Epithelial cell of proximal tubule (primary cell): ENCODE measurements around the gene AGPAT4. TPM values are rescaled to one million over a fixed set of nuclear protein-coding genes. Genes with fewer than 3 reads are reported as not detected.

Source experiments
- DNase-seq: peaks from one replicate; pipeline ENCODE4 v3.0.0-alpha.2; 2011; ENCODE audit warnings: low read depth
- H3K4me3 ChIP-seq: 2 replicates; pipeline ENCODE4 v1.5.1; 2011; ENCODE audit warnings: low read depth, mild to moderate bottlenecking, low read length
- total RNA-seq: library from RNA; depleted of rRNA; stranded (reverse); fragments of >200 nt; gene quantifications from 2 replicates; pipeline ENCODE4 v1.2.3, GENCODE V29; 2015
- TF ChIP-seq, protein P1 (sequence below): conservative IDR thresholded peaks from 2 replicates; pipeline ENCODE4 v1.5.1; 2012; ENCODE audit warnings: low read depth, mild to moderate bottlenecking, low read length

The AGPAT4 gene
- total RNA-seq, 1 donor from 2014 or later: 12.2 TPM

DNA sequence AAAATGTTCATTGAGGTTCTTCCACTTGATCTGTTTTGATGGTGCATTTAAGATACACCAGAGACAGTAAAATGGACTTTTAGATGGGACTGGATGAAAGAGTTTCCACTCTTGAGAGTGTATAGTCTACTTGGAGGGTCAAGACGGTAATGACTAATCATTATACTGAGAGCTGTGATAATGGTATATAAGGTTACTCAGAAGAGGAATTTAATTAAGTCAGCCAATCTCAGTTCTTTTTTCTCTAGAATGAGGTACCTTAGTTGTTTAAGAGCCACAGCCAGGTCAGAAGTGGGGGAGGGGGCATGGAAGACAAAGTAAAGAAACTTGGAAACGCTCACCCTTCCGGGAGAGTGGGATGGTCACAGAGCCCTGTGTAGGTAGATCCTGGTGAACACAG lies 158.4 kb downstream of the AGPAT4 start:
- H3K4me3 ChIP-seq: no peak overlapping the region
- DNase-seq: no peak
- TF ChIP-seq, protein P1, sequence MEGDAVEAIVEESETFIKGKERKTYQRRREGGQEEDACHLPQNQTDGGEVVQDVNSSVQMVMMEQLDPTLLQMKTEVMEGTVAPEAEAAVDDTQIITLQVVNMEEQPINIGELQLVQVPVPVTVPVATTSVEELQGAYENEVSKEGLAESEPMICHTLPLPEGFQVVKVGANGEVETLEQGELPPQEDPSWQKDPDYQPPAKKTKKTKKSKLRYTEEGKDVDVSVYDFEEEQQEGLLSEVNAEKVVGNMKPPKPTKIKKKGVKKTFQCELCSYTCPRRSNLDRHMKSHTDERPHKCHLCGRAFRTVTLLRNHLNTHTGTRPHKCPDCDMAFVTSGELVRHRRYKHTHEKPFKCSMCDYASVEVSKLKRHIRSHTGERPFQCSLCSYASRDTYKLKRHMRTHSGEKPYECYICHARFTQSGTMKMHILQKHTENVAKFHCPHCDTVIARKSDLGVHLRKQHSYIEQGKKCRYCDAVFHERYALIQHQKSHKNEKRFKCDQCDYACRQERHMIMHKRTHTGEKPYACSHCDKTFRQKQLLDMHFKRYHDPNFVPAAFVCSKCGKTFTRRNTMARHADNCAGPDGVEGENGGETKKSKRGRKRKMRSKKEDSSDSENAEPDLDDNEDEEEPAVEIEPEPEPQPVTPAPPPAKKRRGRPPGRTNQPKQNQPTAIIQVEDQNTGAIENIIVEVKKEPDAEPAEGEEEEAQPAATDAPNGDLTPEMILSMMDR: no peak

- DNase-seq: no peak
- no peak overlapping the region for H3K4me3 ChIP-seq
- TF ChIP-seq, protein P1: no peak
Observed at GRCh38 chr6:161111261-161111660, 162.6 kb downstream of the AGPAT4 start.

DNA sequence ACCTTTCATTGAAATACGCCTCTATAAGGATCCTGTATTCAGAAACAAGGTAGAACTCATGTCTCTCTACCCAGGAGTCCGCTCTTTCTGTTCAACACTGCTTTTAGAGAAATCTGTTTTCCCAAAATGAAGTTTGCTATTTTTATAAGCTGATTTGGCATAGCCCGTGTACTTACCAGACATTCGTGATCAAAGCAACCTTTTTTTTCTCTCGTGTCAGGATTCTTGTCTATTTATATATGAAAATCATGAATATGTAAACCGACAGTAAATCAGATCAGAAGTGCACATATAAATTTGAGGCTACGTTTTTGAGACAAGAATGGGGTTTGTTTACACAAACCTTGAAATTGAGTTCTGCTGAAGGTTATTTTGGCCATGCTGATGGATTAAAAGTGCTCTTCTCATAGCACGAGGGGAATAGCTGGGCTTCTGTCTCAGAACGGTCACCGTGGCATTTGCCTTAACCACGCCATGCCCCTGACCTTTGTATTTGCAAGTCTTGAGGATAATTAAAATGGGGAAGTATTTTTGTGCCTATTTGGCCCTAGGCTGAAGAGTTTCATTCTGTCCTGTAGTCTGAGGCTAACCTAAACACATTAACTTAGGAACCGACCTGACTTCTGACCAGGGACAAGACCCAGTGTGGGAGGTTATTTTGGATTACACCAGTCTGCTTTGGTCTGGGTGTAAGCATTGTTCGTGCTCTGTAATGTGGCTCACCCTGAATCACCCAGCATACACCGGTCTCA lies 163.7 kb downstream of the AGPAT4 start:
- DNase-seq: no peak
- H3K4me3 ChIP-seq: no peak overlapping the region
- TF ChIP-seq, protein P1: no peak

GRCh38 chr6:161109366-161109765 lies 164.5 kb downstream of the AGPAT4 start:
- TF ChIP-seq, protein P1: no peak
- no peak overlapping the region for H3K4me3 ChIP-seq
- DNase-seq: no peak

DNA sequence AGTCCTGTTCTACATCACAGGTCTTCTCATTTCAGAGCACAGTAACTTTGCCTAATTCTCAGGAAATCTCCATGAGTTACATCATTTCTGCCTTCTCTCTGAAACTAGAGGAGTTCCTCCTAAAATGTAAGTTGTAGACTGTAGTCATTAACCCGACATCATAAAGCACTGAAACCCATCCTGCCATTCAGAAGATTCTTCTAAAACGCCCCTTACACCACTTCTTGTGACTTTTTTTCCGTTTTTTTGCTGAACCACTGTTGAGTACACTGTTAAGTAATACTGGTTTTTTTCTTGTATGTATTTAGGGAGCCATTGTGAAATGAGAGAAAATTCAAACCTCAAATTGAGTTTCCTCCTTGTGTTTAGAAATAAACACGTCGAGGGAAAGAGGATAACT lies 164.9 kb downstream of the AGPAT4 start:
- DNase-seq: no peak
- no peak overlapping the region for H3K4me3 ChIP-seq
- TF ChIP-seq, protein P1: no peak

- no peak for DNase-seq
- TF ChIP-seq, protein P1: no peak
- H3K4me3 ChIP-seq: no peak overlapping the region
Observed at GRCh38 chr6:161107779-161108730, 165.8 kb downstream of the AGPAT4 start.
